HepG2 (cell line): ENCODE data around the gene PLXND1. TPM values are rescaled to one million over a fixed set of nuclear protein-coding genes. Genes with fewer than 3 reads are reported as not detected.

Experiments
- ATF1 ChIP-seq: IDR thresholded peaks from 2 replicates; pipeline ENCODE4 v1.6.1; 2016; ENCODE audit warnings: mild to moderate bottlenecking, control low read depth
- FOXO4 ChIP-seq: sonication (generic); formaldehyde crosslinking; conservative IDR thresholded peaks from 2 replicates; pipeline ENCODE4 v1.8.1; 2023; ENCODE audit warnings: missing genetic modification reagents
- FOXP4 ChIP-seq: sonication (generic); formaldehyde crosslinking; IDR thresholded peaks from 2 replicates; pipeline ENCODE4 v1.4.0; 2020; ENCODE audit warnings: missing genetic modification reagents
- HHEX ChIP-seq: IDR thresholded peaks from 2 replicates; pipeline ENCODE4 v1.6.1; 2016; ENCODE audit warnings: control low read depth
- HOXA7 ChIP-seq: sonication (generic); formaldehyde crosslinking; IDR thresholded peaks from 2 replicates; pipeline ENCODE4 v1.8.1; 2022; ENCODE audit warnings: mild to moderate bottlenecking, missing genetic modification reagents, moderate library complexity
- KDM1A ChIP-seq: IDR thresholded peaks from 2 replicates; pipeline ENCODE4 v1.6.1; 2016; ENCODE audit warnings: missing compliant biosample characterization
- KLF16 ChIP-seq, 2 experiments: sonication (generic) in 1 of 2; formaldehyde crosslinking in 1 of 2; IDR thresholded peaks; 2 replicates each; pipeline versions ENCODE4 v1.6.1 to v1.8.0; 2016 to 2023; ENCODE audit warnings: missing genetic modification reagents in 2 of 2, missing compliant biosample characterization in 1 of 2
- MATR3 ChIP-seq: sonication (generic); formaldehyde crosslinking; IDR thresholded peaks from 2 replicates; pipeline ENCODE4 v1.4.0; 2020; ENCODE audit warnings: missing genetic modification reagents
- NCOA1 ChIP-seq: sonication (generic); formaldehyde crosslinking; IDR thresholded peaks from 2 replicates; pipeline ENCODE4 v1.9.0; 2021; ENCODE audit warnings: missing genetic modification reagents
- SAFB2 ChIP-seq: sonication (generic); formaldehyde crosslinking; IDR thresholded peaks from 2 replicates; pipeline ENCODE4 v1.5.1; 2020; ENCODE audit warnings: missing genetic modification reagents, low read depth, mild to moderate bottlenecking, borderline replicate concordance
- SATB2 ChIP-seq: sonication (generic); formaldehyde crosslinking; IDR thresholded peaks from 2 replicates; pipeline ENCODE4 v1.5.0; 2020; ENCODE audit warnings: missing genetic modification reagents
- SOX6 ChIP-seq, 2 experiments: fragments of 450-650 bp in 1 of 2; sonication (generic) in 1 of 2; formaldehyde crosslinking in 1 of 2; IDR thresholded peaks; 2 replicates each; pipeline versions ENCODE4 v1.4.0 to v1.6.1; 2017 to 2020; ENCODE audit warnings: antibody characterized with exemption in 1 of 2, mild to moderate bottlenecking in 1 of 2, missing genetic modification reagents in 1 of 2
- TBP ChIP-seq: sonication (generic); formaldehyde crosslinking; IDR thresholded peaks from 2 replicates; pipeline ENCODE4 v1.5.0; 2020; ENCODE audit warnings: missing genetic modification reagents
- TEF ChIP-seq: sonication (generic); formaldehyde crosslinking; IDR thresholded peaks from 2 replicates; pipeline ENCODE4 v1.5.0; 2020; ENCODE audit warnings: missing genetic modification reagents
- ZBTB38 ChIP-seq: sonication (generic); formaldehyde crosslinking; IDR thresholded peaks from 2 replicates; pipeline ENCODE4 v1.5.1; 2020; ENCODE audit warnings: mild to moderate bottlenecking, missing genetic modification reagents
- ZBTB44 ChIP-seq: sonication (generic); formaldehyde crosslinking; IDR thresholded peaks from 2 replicates; pipeline ENCODE4 v1.4.0; 2020; ENCODE audit warnings: missing genetic modification reagents
- ZFP91 ChIP-seq: sonication (generic); formaldehyde crosslinking; IDR thresholded peaks from 2 replicates; pipeline ENCODE4 v1.9.0; 2022; ENCODE audit warnings: missing genetic modification reagents, mild to moderate bottlenecking, borderline replicate concordance
- ZNF335 ChIP-seq: sonication (generic); formaldehyde crosslinking; IDR thresholded peaks from 2 replicates; pipeline ENCODE4 v1.4.0; 2020; ENCODE audit warnings: missing genetic modification reagents
- ZNF747 ChIP-seq: sonication (generic); formaldehyde crosslinking; IDR thresholded peaks from 2 replicates; pipeline ENCODE4 v1.8.1; 2023; ENCODE audit warnings: missing genetic modification reagents, mild to moderate bottlenecking, borderline replicate concordance
- ZSCAN21 ChIP-seq: sonication (generic); formaldehyde crosslinking; IDR thresholded peaks from 2 replicates; pipeline ENCODE4 v1.8.0; 2022; ENCODE audit warnings: mild to moderate bottlenecking, missing genetic modification reagents, moderate library complexity, borderline replicate concordance
- polyA plus RNA-seq, 8 experiments: library from polyadenylated mRNA; depleted of rRNA in 3 of 8; stranded (reverse) in 7 of 8; unstranded in 1 of 8; fragments of >200 nt; fragmentation: Illumina TruSeq in 4 of 8; extraction: Trizol in 4 of 8; gene quantifications; 2 replicates each; pipeline versions ENCODE4 v1.2.1 to v1.2.3, GENCODE V29; 2011 to 2016; ENCODE audit warnings: low read depth in 4 of 8, missing spikeins in 1 of 8, mixed read lengths in 1 of 8; ENCODE audit not compliant: insufficient read depth in 1 of 8
- total RNA-seq, 5 experiments: library from RNA; depleted of rRNA; stranded (reverse); fragments of >200 nt; fragmentation: Illumina TruSeq; extraction: Trizol; gene quantifications; 2 replicates each; pipeline ENCODE4 v1.2.3, GENCODE V29; 2016; ENCODE audit warnings: low read depth in 1 of 5

The PLXND1 gene
- total and polyA plus RNA-seq, 2 of the 13 experiments (the other 11 are each of a cell fraction or from before 2014, with no cell fraction given), result 15.9 to 42.0 TPM

- no peak for TF ChIP-seq KLF16 (CRISPR knock-in tag; IDR thresholded peaks at IDR 0.05)
- no peak for TF ChIP-seq TEF (CRISPR knock-in tag)
- TF ChIP-seq MATR3 (CRISPR knock-in tag), result no peak
- no peak for TF ChIP-seq SOX6 (IDR thresholded peaks at IDR 0.05)
- TF ChIP-seq SOX6 (CRISPR knock-in tag; IDR thresholded peaks at IDR 0.05), result no peak
- TF ChIP-seq HHEX (CRISPR knock-in tag), result no peak
- no peak for TF ChIP-seq ATF1 (CRISPR knock-in tag)
- no peak for TF ChIP-seq ZSCAN21 (CRISPR knock-in tag)
- no peak for TF ChIP-seq HOXA7
- no peak for TF ChIP-seq FOXO4 (CRISPR knock-in tag)
- TF ChIP-seq ZFP91 (CRISPR knock-in tag), result peak; percentile 3; the same call in 1 of the 2 replicates
- peak; percentile 38; the same call in 1 of the 2 replicates for TF ChIP-seq KDM1A (CRISPR knock-in tag)
- no peak for TF ChIP-seq ZBTB44
- no peak for TF ChIP-seq ZBTB38 (CRISPR knock-in tag)
- TF ChIP-seq SATB2 (CRISPR knock-in tag), result no peak
- TF ChIP-seq FOXP4 (CRISPR knock-in tag), result no peak
- TF ChIP-seq TBP (CRISPR knock-in tag), result no peak
- TF ChIP-seq ZNF335, result no peak
- TF ChIP-seq NCOA1 (CRISPR knock-in tag), result no peak
- TF ChIP-seq SAFB2 (CRISPR knock-in tag), result no peak
- TF ChIP-seq ZNF747 (CRISPR knock-in tag), result no peak
Measured at GRCh38 chr3:129611446-129611800, 4.9 kb upstream of the PLXND1 start (continued).
